H1 (cell line): ENCODE measurements around the gene ATP8B3. TPM values are rescaled to one million over a fixed set of nuclear protein-coding genes. Genes with fewer than 3 reads are reported as not detected.

Experiments
- CTCF ChIA-PET: fragments of 300-600 bp; sonication (Branson Sonifier 250); formaldehyde crosslinking; loops from one replicate; lab custom pipeline; 2021; ENCODE audit not compliant: partially characterized antibody; lab: Charles Lee
- POLR2A ChIA-PET: fragments of 300-600 bp; sonication (Branson Sonifier 250); formaldehyde crosslinking; loops from one replicate; lab custom pipeline; 2021; ENCODE audit warnings: inconsistent platforms; ENCODE audit not compliant: partially characterized antibody; lab: Charles Lee
- DNase-seq, 2 experiments: peaks; one replicate each; pipeline versions ENCODE4 v3.0.0 to v3.0.0-alpha.2; 2010 to 2022; ENCODE audit warnings: low spot score in 2 of 2, low read depth in 1 of 2, mixed read lengths in 1 of 2
- FAIRE-seq: peaks from 2 replicates; lab custom pipeline; 2011; peaks lifted over from hg19 to GRCh38; lab: Jason Lieb, UNC
- H2AFZ ChIP-seq: 2 replicates; pipeline ENCODE4 v1.8.1; 2012; ENCODE audit warnings: low read length, inconsistent platforms
- H2AK5ac ChIP-seq: 2 replicates; pipeline ENCODE4 v1.6.1; 2013; ENCODE audit warnings: low read depth, low read length
- H2BK120ac ChIP-seq: replicated peaks from 2 replicates; pipeline ENCODE3; 2013; ENCODE audit warnings: low read depth, low read length, inconsistent platforms
- H2BK12ac ChIP-seq: 2 replicates; pipeline ENCODE4 v1.6.1; 2013; ENCODE audit warnings: low read depth, low read length
- H2BK15ac ChIP-seq: 2 replicates; pipeline ENCODE4 v1.6.1; 2013; ENCODE audit warnings: low read length
- H2BK20ac ChIP-seq: 2 replicates; pipeline ENCODE4 v1.6.1; 2013; ENCODE audit warnings: low read length
- H2BK5ac ChIP-seq: 2 replicates; pipeline ENCODE4 v1.6.1; 2013; ENCODE audit warnings: low read depth, low read length
- H3K14ac ChIP-seq: 2 replicates; pipeline ENCODE4 v1.6.1; 2013; ENCODE audit warnings: inconsistent platforms; ENCODE audit not compliant: insufficient read length
- H3K18ac ChIP-seq: 2 replicates; pipeline ENCODE4 v1.6.1; 2013; ENCODE audit warnings: low read length; ENCODE audit errors: extremely low read depth
- H3K23ac ChIP-seq: 2 replicates; pipeline ENCODE4 v1.6.1; 2013; ENCODE audit warnings: inconsistent platforms; ENCODE audit not compliant: insufficient read length
- H3K23me2 ChIP-seq: 2 replicates; pipeline ENCODE4 v1.6.1; 2013; ENCODE audit warnings: low read depth, low read length
- H3K27ac ChIP-seq: 2 replicates; pipeline ENCODE4 v1.6.1; 2011; ENCODE audit warnings: low read depth, low read length, inconsistent platforms
- H3K27me3 ChIP-seq, 4 experiments: replicated peaks in 1 of 4; 1 replicate in 1 of 4; 2 replicates in 3 of 4; pipeline versions ENCODE4 v1.6.1 to v1.8.1; 2011 to 2013; ENCODE audit warnings: low read length in 3 of 4, mild to moderate bottlenecking in 3 of 4, inconsistent platforms in 2 of 4, mixed read lengths in 2 of 4, moderate library complexity in 1 of 4; ENCODE audit not compliant: control insufficient read depth in 3 of 4, insufficient read depth in 3 of 4; ENCODE audit errors: extremely low read depth in 1 of 4
- H3K36me3 ChIP-seq, 4 experiments: 2 replicates each; pipeline versions ENCODE4 v1.6.1 to v1.8.1; 2011 to 2013; ENCODE audit warnings: mild to moderate bottlenecking in 4 of 4, low read length in 3 of 4, moderate library complexity in 2 of 4, control low read depth in 1 of 4, inconsistent platforms in 1 of 4; ENCODE audit not compliant: insufficient read depth in 4 of 4, control insufficient read depth in 2 of 4
- H3K4ac ChIP-seq: replicated peaks from 2 replicates; pipeline ENCODE3; 2013; ENCODE audit warnings: low read length, low read depth, mixed read lengths, inconsistent platforms; ENCODE audit not compliant: insufficient read length
- H3K4me1 ChIP-seq, 4 experiments: replicated peaks in 1 of 4; 1 replicate in 1 of 4; 2 replicates in 3 of 4; pipeline versions ENCODE4 v1.6.1 to v1.8.1; 2011 to 2013; ENCODE audit warnings: low read length in 3 of 4, inconsistent platforms in 2 of 4, mixed read lengths in 1 of 4; ENCODE audit not compliant: insufficient read depth in 4 of 4, control insufficient read depth in 3 of 4
- H3K4me2 ChIP-seq, 2 experiments: 2 replicates each; pipeline versions ENCODE4 v1.6.1 to v1.8.1; 2011 to 2013; ENCODE audit warnings: low read depth in 2 of 2, low read length in 2 of 2, control low read depth in 1 of 2, inconsistent platforms in 1 of 2, mild to moderate bottlenecking in 1 of 2; ENCODE audit not compliant: insufficient read depth in 1 of 2
- H3K4me3 ChIP-seq, 4 experiments: fragments of 200-600, 300-600 bp in 1 of 4; sonication (generic), shearing (Covaris generic), sonication (Bioruptor Twin) in 1 of 4; 2 replicates each; pipeline versions ENCODE4 v1.5.1 to v1.8.1; 2011 to 2016; ENCODE audit warnings: low read length in 4 of 4, low read depth in 3 of 4, control low read depth in 2 of 4, inconsistent platforms in 2 of 4, mild to moderate bottlenecking in 2 of 4, mixed read lengths in 1 of 4, moderate library complexity in 1 of 4; ENCODE audit not compliant: insufficient read depth in 2 of 4; ENCODE audit errors: extremely low read depth in 1 of 4
- H3K56ac ChIP-seq: replicated peaks from 2 replicates; pipeline ENCODE3; 2013; ENCODE audit warnings: low read depth, mild to moderate bottlenecking, mixed read lengths, low read length, inconsistent platforms; ENCODE audit not compliant: insufficient read length
- H3K79me1 ChIP-seq: 2 replicates; pipeline ENCODE4 v1.6.1; 2013; ENCODE audit warnings: low read depth, low read length, control low read depth
- H3K79me2 ChIP-seq, 2 experiments: 2 replicates each; pipeline versions ENCODE4 v1.6.1 to v1.8.1; 2012 to 2013; ENCODE audit warnings: low read length in 2 of 2, mild to moderate bottlenecking in 2 of 2, inconsistent platforms in 1 of 2; ENCODE audit not compliant: insufficient read depth in 2 of 2, control insufficient read depth in 1 of 2
- H3K9ac ChIP-seq, 4 experiments: replicated peaks in 1 of 4; 1 replicate in 1 of 4; 2 replicates in 3 of 4; pipeline versions ENCODE4 v1.6.1 to v1.8.1; 2011 to 2013; ENCODE audit warnings: low read depth in 3 of 4, low read length in 3 of 4, control low read depth in 2 of 4, mild to moderate bottlenecking in 2 of 4, moderate library complexity in 2 of 4, inconsistent platforms in 1 of 4; ENCODE audit errors: extremely low read depth in 1 of 4
- H3K9me3 ChIP-seq, 2 experiments: 2 replicates each; pipeline versions ENCODE4 v1.6.1 to v1.8.1; 2012 to 2013; ENCODE audit warnings: mild to moderate bottlenecking in 2 of 2, moderate library complexity in 2 of 2, control low read depth in 1 of 2, inconsistent platforms in 1 of 2, low read depth in 1 of 2, low read length in 1 of 2, mixed read lengths in 1 of 2; ENCODE audit not compliant: insufficient read depth in 2 of 2
- H4K20me1 ChIP-seq, 2 experiments: replicated peaks in 1 of 2; 2 replicates each; pipeline versions ENCODE3 to v1.8.1; 2011 to 2013; ENCODE audit warnings: inconsistent platforms in 2 of 2, low read length in 2 of 2, mild to moderate bottlenecking in 1 of 2; ENCODE audit not compliant: insufficient read depth in 2 of 2, control insufficient read depth in 1 of 2
- H4K5ac ChIP-seq: 2 replicates; pipeline ENCODE4 v1.6.1; 2013; ENCODE audit warnings: low read length, low read depth, mixed read lengths, inconsistent platforms; ENCODE audit not compliant: insufficient read length
- H4K8ac ChIP-seq: 2 replicates; pipeline ENCODE4 v1.8.0; 2013; ENCODE audit warnings: mild to moderate bottlenecking, moderate library complexity, low read length, inconsistent platforms; ENCODE audit not compliant: insufficient read depth; ENCODE audit errors: extremely low read depth
- H4K91ac ChIP-seq: replicated peaks from 2 replicates; pipeline ENCODE3; 2013; ENCODE audit warnings: low read length, mixed read lengths, inconsistent platforms; ENCODE audit not compliant: insufficient read length
- CEBPB ChIP-seq: IDR thresholded peaks from 2 replicates; pipeline ENCODE4 v1.6.1; 2012; ENCODE audit warnings: low read depth, low read length
- HDAC2 ChIP-seq, 2 experiments: fragments of 300-600 bp in 1 of 2; sonication (generic) in 1 of 2; IDR thresholded peaks; 2 replicates each; pipeline ENCODE4 v1.6.1; 2011 to 2012; ENCODE audit warnings: low read depth in 2 of 2, low read length in 2 of 2, mild to moderate bottlenecking in 2 of 2, moderate library complexity in 2 of 2, borderline replicate concordance in 1 of 2, inconsistent platforms in 1 of 2
- SIN3A ChIP-seq, 2 experiments: IDR thresholded peaks in 1 of 2; conservative IDR thresholded peaks in 1 of 2; 2 replicates each; pipeline ENCODE4 v1.6.1; 2011 to 2012; ENCODE audit warnings: low read length in 2 of 2, improper control_type of control experiment in 1 of 2, low read depth in 1 of 2, mild to moderate bottlenecking in 1 of 2
- SP2 ChIP-seq: IDR thresholded peaks from 2 replicates; pipeline ENCODE4 v1.6.1; 2012; ENCODE audit warnings: mild to moderate bottlenecking, low read length, inconsistent platforms
- TEAD4 ChIP-seq: IDR thresholded peaks from 2 replicates; pipeline ENCODE4 v1.6.1; 2012; ENCODE audit warnings: low read depth, low read length, inconsistent platforms, mixed read lengths
- WGBS, 2 experiments: shearing (Covaris generic) in 1 of 2; methylation state at CpG; one replicate each; pipeline versions ENCODE4 v1.1.6 to v1.1.7; 2013 to 2015; ENCODE audit warnings: low lambda C conversion rate in 2 of 2, mixed read lengths in 2 of 2, inconsistent platforms in 1 of 2, low coverage in 1 of 2, missing lambda C conversion rate in 1 of 2; ENCODE audit not compliant: insufficient replicate concordance in 2 of 2, insufficient coverage in 1 of 2, insufficient read length in 1 of 2; ENCODE audit errors: extremely low coverage in 1 of 2, missing lambda C conversion rate in 1 of 2; 5-methylcytosine and 5-hydroxymethylcytosine counted together
- polyA plus RNA-seq, 7 experiments: library from polyadenylated mRNA; depleted of rRNA in 3 of 7; stranded (reverse) in 5 of 7; unstranded in 2 of 7; fragments of >200 nt in 5 of 7; fragments of 200-250 nt in 2 of 7; gene quantifications; 1 replicate in 5 of 7; 2 replicates in 1 of 7; 4 replicates in 1 of 7; pipeline versions ENCODE4 v1.2.1 to v1.2.3, GENCODE V29; 2011 to 2013; ENCODE audit warnings: missing spikeins in 2 of 7, mixed read lengths in 2 of 7
- total RNA-seq: library from RNA; stranded (reverse); fragmentation: NEBNext Ultra II Directional; extraction: Animal tissue kit (Norgen Biotek cat#: 25700); gene quantifications from 2 replicates; pipeline ENCODE4 v1.2.1, GENCODE V29; 2021

Gene ATP8B3
- total and polyA plus RNA-seq, 2 of the 8 experiments (the other 6 are each of a cell fraction or from before 2014, with no cell fraction given): 4.1 to 9.3 TPM

GRCh38 chr19:1860042-1860775 is 48.1 kb upstream of the ATP8B3 start:
- peaks cover 12% of the 10 kb centered on the region; the same call in 1 of the 2 replicates for H3K23me2 ChIP-seq
- peaks cover 39 to 49% of the 10 kb centered on the region in 2 experiments for H4K20me1 ChIP-seq
- H2BK15ac ChIP-seq: no peak overlapping the region
- H3K4ac ChIP-seq: no peak overlapping the region
- no peak overlapping the region for H2AK5ac ChIP-seq
- peaks cover 22% of the 10 kb centered on the region for H3K79me1 ChIP-seq
- DNase-seq (peak in 1 of 2 experiments; percentile 61), FAIRE-seq (no peak)
- no peak overlapping the region for H4K91ac ChIP-seq
- no peak overlapping the region for H2AFZ ChIP-seq
- H2BK120ac ChIP-seq: no peak overlapping the region
- H2BK12ac ChIP-seq: no peak overlapping the region
- CTCF ChIA-PET: interaction anchor here (1.3 to 1.7 kb wide), 2 partner anchors 17 to 27 kb away, joined by 3 to 5 read pairs; no protein-coding TSS in a partner anchor
- H4K5ac ChIP-seq: no peak overlapping the region
- H3K4me1 ChIP-seq: peaks cover 0 to 59% (median 48%) of the 10 kb centered on the region in 4 experiments; a peak in 6 of 7 replicates
- peak overlapping the region; percentile 89 to 90 for H3K4me2 ChIP-seq
- H3K14ac ChIP-seq: no peak overlapping the region
- H2BK20ac ChIP-seq: no peak overlapping the region
- H3K36me3 ChIP-seq: no peaks in the 10 kb centered on the region
- H3K79me2 ChIP-seq: peaks cover 18 to 62% of the 10 kb centered on the region in 2 experiments; a peak in 3 of 4 replicates
- H3K27ac ChIP-seq: no peak overlapping the region
- no peak overlapping the region for H3K18ac ChIP-seq
- H3K56ac ChIP-seq: no peak overlapping the region
- H3K4me3 ChIP-seq: peak overlapping the region in 3 of 4 experiments; percentile 72 to 84 (median 81); a peak in 5 of 8 replicates
- H3K27me3 ChIP-seq: peaks cover 0 to 15% (median 6%) of the 10 kb centered on the region in 4 experiments; a peak in 5 of 7 replicates
- no peak overlapping the region for H3K23ac ChIP-seq
- no peak overlapping the region; the same call in 1 of the 2 replicates for H4K8ac ChIP-seq
- no peak overlapping the region for H2BK5ac ChIP-seq
- POLR2A ChIA-PET: interaction anchor here (1.1 kb wide), 1 partner anchor 44 kb away, joined by 3 read pairs; no protein-coding TSS in a partner anchor
- TF ChIP-seq CEBPB: no peak
- TF ChIP-seq HDAC2 (IDR thresholded peaks at IDR 0.05; ENCODE audit: borderline replicate concordance in 1 of 2, low read depth in 2 of 2, low read length in 2 of 2): no peak
- TF ChIP-seq TEAD4: no peak
- 0 out of 4 replicates have a peak, but pooled peaks of 1 of the 2 experiments have one; percentile 45 for TF ChIP-seq SIN3A (conservative IDR thresholded peaks at IDR 0.05 in 1 of 2, IDR thresholded peaks at IDR 0.05 in 1 of 2; ENCODE audit: low read depth in 1 of 2, low read length in 2 of 2)
- TF ChIP-seq SP2: no peak
- 40% methylated on average over 18 of the region's 32 CpGs; no CpG with 5 or more reads in 1 of the 2 experiments for WGBS, 2 experiments
- H3K9ac ChIP-seq: no peak overlapping the region; a peak in 1 of 7 replicates
- no peaks in the 10 kb centered on the region for H3K9me3 ChIP-seq
